Measurements from ENCODE around the gene PRDX5.
"Not testable (repeated sequence)": the region's sequence is repeated elsewhere in the genome, so short reads cannot be mapped to it uniquely, and the experiment has no call there.

Gene PRDX5

GRCh38 chr11:64317325-64317960, 478 bp upstream of the PRDX5 start, which contains the start of gene TRMT112:
TSS of gene TRMT112 (minus strand) at chr11:64317559. CDS start at chr11:64317526, 33 bp downstream.
- H3K4me1 ChIP-seq (ENCODE audit: control insufficient read depth, insufficient read depth, low read length, poor library complexity, severe bottlenecking): peaks cover 14% of the 10 kb centered on the region
- peaks cover 13% of the 10 kb centered on the region for H3K36me3 ChIP-seq (ENCODE audit: control insufficient read depth, insufficient read depth, low read length)
- no peaks in the 10 kb centered on the region for H3K9me3 ChIP-seq (ENCODE audit: control insufficient read depth, low read length)
- peak within 1 kb of the TSS; percentile 79 for H3K4me3 ChIP-seq (ENCODE audit: insufficient read depth, low read depth, low read length, poor library complexity, severe bottlenecking)
- no peaks in the 10 kb centered on the region for H3K27me3 ChIP-seq (replicated peaks; ENCODE audit: control insufficient read depth, insufficient read depth, low read length, poor library complexity, severe bottlenecking)
- DNase-seq: peak; percentile 97 to 98 (median 98)
- H3K27ac ChIP-seq (ENCODE audit: insufficient read depth, low read length, poor library complexity, severe bottlenecking): peak within 1 kb of the TSS; percentile 94

GRCh38 chr11:64318766-64319761, 1.1 kb downstream of the PRDX5 start:
- no peaks in the 10 kb centered on the region for H3K27me3 ChIP-seq (replicated peaks; ENCODE audit: control insufficient read depth, insufficient read depth, low read length, poor library complexity, severe bottlenecking)
- H3K9me3 ChIP-seq (ENCODE audit: control insufficient read depth, low read length): no peaks in the 10 kb centered on the region
- peaks cover 11% of the 10 kb centered on the region for H3K36me3 ChIP-seq (ENCODE audit: control insufficient read depth, insufficient read depth, low read length)
- no peak for DNase-seq
- H3K4me3 ChIP-seq (ENCODE audit: insufficient read depth, low read depth, low read length, poor library complexity, severe bottlenecking): peak overlapping the region; percentile 79
- H3K4me1 ChIP-seq (ENCODE audit: control insufficient read depth, insufficient read depth, low read length, poor library complexity, severe bottlenecking): peaks cover 14% of the 10 kb centered on the region
- peak overlapping the region; percentile 94 for H3K27ac ChIP-seq (ENCODE audit: insufficient read depth, low read length, poor library complexity, severe bottlenecking)

GRCh38 chr11:64320556-64320955, 2.6 kb downstream of the PRDX5 start:
- Histone ChIP-seq H3K36me3 (ENCODE audit: control insufficient read depth, insufficient read depth, low read length) (peaks cover 1% of the 10 kb centered on the region), H3K9me3 (ENCODE audit: control insufficient read depth, low read length) (no peaks in the 10 kb centered on the region), H3K27me3 (replicated peaks; ENCODE audit: control insufficient read depth, insufficient read depth, low read length, poor library complexity, severe bottlenecking) (no peaks in the 10 kb centered on the region), H3K4me3 (ENCODE audit: insufficient read depth, low read depth, low read length, poor library complexity, severe bottlenecking) (no peak overlapping the region), H3K4me1 (ENCODE audit: control insufficient read depth, insufficient read depth, low read length, poor library complexity, severe bottlenecking) (peaks cover 14% of the 10 kb centered on the region), H3K27ac (ENCODE audit: insufficient read depth, low read length, poor library complexity, severe bottlenecking) (no peak overlapping the region)
- no peak for DNase-seq

GRCh38 chr11:64321026-64321425, 3.1 kb downstream of the PRDX5 start:
- Histone ChIP-seq H3K4me1 (ENCODE audit: control insufficient read depth, insufficient read depth, low read length, poor library complexity, severe bottlenecking) (peaks cover 14% of the 10 kb centered on the region), H3K36me3 (ENCODE audit: control insufficient read depth, insufficient read depth, low read length) (no peaks in the 10 kb centered on the region), H3K27ac (ENCODE audit: insufficient read depth, low read length, poor library complexity, severe bottlenecking) (no peak overlapping the region), H3K4me3 (ENCODE audit: insufficient read depth, low read depth, low read length, poor library complexity, severe bottlenecking) (no peak overlapping the region), H3K27me3 (replicated peaks; ENCODE audit: control insufficient read depth, insufficient read depth, low read length, poor library complexity, severe bottlenecking) (no peaks in the 10 kb centered on the region), H3K9me3 (ENCODE audit: control insufficient read depth, low read length) (no peaks in the 10 kb centered on the region)
- DNase-seq: no peak

- H3K9me3 ChIP-seq (ENCODE audit: control insufficient read depth, low read length): no peaks in the 10 kb centered on the region
- no peak overlapping the region for H3K27ac ChIP-seq (ENCODE audit: insufficient read depth, low read length, poor library complexity, severe bottlenecking)
- no peaks in the 10 kb centered on the region for H3K36me3 ChIP-seq (ENCODE audit: control insufficient read depth, insufficient read depth, low read length)
- no peak for DNase-seq
- peaks cover 14% of the 10 kb centered on the region for H3K4me1 ChIP-seq (ENCODE audit: control insufficient read depth, insufficient read depth, low read length, poor library complexity, severe bottlenecking)
- no peaks in the 10 kb centered on the region for H3K27me3 ChIP-seq (replicated peaks; ENCODE audit: control insufficient read depth, insufficient read depth, low read length, poor library complexity, severe bottlenecking)
- no peak overlapping the region for H3K4me3 ChIP-seq (ENCODE audit: insufficient read depth, low read depth, low read length, poor library complexity, severe bottlenecking)
Observed at GRCh38 chr11:64321533-64321932, 3.6 kb downstream of the PRDX5 start.

DNA sequence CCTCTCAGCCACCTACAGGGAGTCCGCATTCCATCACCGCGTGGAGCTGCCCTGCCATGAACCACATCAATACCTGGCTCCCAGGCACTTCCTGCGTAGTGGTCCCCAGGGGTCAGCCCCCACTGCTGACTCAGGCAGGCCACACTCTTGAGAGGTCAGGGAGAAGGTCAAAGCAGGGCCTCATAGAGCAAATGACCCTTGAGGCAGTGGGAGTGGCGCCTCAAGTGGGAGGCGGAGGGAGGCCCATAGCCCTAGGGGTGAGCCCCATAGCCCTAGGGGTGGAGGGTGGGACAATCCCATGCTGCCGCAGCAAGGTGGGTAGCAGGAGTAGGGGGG, 5.0 kb downstream of the PRDX5 start:
- no peak for DNase-seq
- no peak overlapping the region for H3K27ac ChIP-seq (ENCODE audit: insufficient read depth, low read length, poor library complexity, severe bottlenecking)

DNA sequence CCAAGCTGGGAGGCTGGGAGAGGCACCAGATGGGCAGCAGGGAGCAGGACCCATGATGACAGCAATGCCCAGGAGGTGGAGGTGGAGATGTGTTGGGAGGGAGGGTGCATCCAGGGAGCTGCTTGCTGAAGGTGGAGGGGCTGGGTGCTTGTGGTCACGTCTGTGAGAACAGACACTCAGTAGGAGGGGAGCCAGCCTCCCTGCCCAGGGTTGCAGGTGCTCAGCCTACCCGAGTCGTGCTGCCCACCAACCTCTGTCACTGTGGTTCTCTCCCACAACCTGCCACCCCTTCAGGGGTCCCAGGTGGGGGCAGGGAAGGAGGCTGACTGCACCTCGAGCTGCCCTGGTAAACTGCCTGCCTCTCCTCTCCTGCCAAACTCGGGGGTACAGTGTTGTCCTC, 5.5 kb downstream of the PRDX5 start:
- peaks cover 7% of the 10 kb centered on the region for H3K4me1 ChIP-seq (ENCODE audit: control insufficient read depth, insufficient read depth, low read length, poor library complexity, severe bottlenecking)
- no peak overlapping the region for H3K27ac ChIP-seq (ENCODE audit: insufficient read depth, low read length, poor library complexity, severe bottlenecking)
- no peaks in the 10 kb centered on the region for H3K36me3 ChIP-seq (ENCODE audit: control insufficient read depth, insufficient read depth, low read length)
- DNase-seq: no peak
- H3K27me3 ChIP-seq (replicated peaks; ENCODE audit: control insufficient read depth, insufficient read depth, low read length, poor library complexity, severe bottlenecking): no peaks in the 10 kb centered on the region
- no peak overlapping the region for H3K4me3 ChIP-seq (ENCODE audit: insufficient read depth, low read depth, low read length, poor library complexity, severe bottlenecking)
- no peaks in the 10 kb centered on the region for H3K9me3 ChIP-seq (ENCODE audit: control insufficient read depth, low read length)

More for the DNA sequence above, 5.0 kb downstream of the PRDX5 start:
- no peaks in the 10 kb centered on the region for H3K36me3 ChIP-seq (ENCODE audit: control insufficient read depth, insufficient read depth, low read length)
- H3K4me1 ChIP-seq (ENCODE audit: control insufficient read depth, insufficient read depth, low read length, poor library complexity, severe bottlenecking): peaks cover 7% of the 10 kb centered on the region
- H3K4me3 ChIP-seq (ENCODE audit: insufficient read depth, low read depth, low read length, poor library complexity, severe bottlenecking): no peak overlapping the region
- no peaks in the 10 kb centered on the region for H3K9me3 ChIP-seq (ENCODE audit: control insufficient read depth, low read length)
- no peaks in the 10 kb centered on the region for H3K27me3 ChIP-seq (replicated peaks; ENCODE audit: control insufficient read depth, insufficient read depth, low read length, poor library complexity, severe bottlenecking)

DNA sequence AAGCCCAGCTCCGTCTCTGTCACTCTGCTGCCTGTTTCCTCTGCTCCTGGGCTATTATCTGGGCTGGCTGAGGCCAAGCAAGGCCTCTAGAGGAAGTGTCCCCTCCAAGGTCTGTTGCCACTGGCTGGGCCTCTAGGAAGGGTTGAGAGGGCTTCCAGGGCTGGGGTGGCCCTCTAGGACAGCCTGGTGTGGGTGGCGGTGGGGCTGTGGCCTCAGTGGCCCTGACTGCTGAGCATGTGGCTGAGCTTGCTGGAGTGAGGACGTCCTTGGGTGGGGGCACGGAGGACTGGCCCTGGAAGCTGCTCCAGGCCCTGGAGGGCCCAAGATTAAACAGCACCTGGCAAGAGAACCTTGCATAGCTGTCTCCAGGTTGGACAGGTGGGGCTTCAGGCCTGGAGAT, 6.1 kb downstream of the PRDX5 start:
- not testable (repeated sequence) for H3K4me1 ChIP-seq (ENCODE audit: control insufficient read depth, insufficient read depth, low read length, poor library complexity, severe bottlenecking); H3K27ac ChIP-seq (ENCODE audit: insufficient read depth, low read length, poor library complexity, severe bottlenecking); DNase-seq; H3K4me3 ChIP-seq (ENCODE audit: insufficient read depth, low read depth, low read length, poor library complexity, severe bottlenecking); H3K27me3 ChIP-seq (replicated peaks; ENCODE audit: control insufficient read depth, insufficient read depth, low read length, poor library complexity, severe bottlenecking); H3K9me3 ChIP-seq (ENCODE audit: control insufficient read depth, low read length); H3K36me3 ChIP-seq (ENCODE audit: control insufficient read depth, insufficient read depth, low read length)

GRCh38 chr11:64324692-64325469, 7.0 kb downstream of the PRDX5 start:
- no peak overlapping the region for H3K27ac ChIP-seq (ENCODE audit: insufficient read depth, low read length, poor library complexity, severe bottlenecking)
- H3K4me3 ChIP-seq (ENCODE audit: insufficient read depth, low read depth, low read length, poor library complexity, severe bottlenecking): no peak overlapping the region
- no peaks in the 10 kb centered on the region for H3K27me3 ChIP-seq (replicated peaks; ENCODE audit: control insufficient read depth, insufficient read depth, low read length, poor library complexity, severe bottlenecking)
- no peaks in the 10 kb centered on the region for H3K36me3 ChIP-seq (ENCODE audit: control insufficient read depth, insufficient read depth, low read length)
- no peaks in the 10 kb centered on the region for H3K9me3 ChIP-seq (ENCODE audit: control insufficient read depth, low read length)
- no peaks in the 10 kb centered on the region for H3K4me1 ChIP-seq (ENCODE audit: control insufficient read depth, insufficient read depth, low read length, poor library complexity, severe bottlenecking)
- no peak for DNase-seq
